ENCODE measurements around the gene ADAMTS2. TPM values are rescaled to one million over a fixed set of nuclear protein-coding genes. Genes with fewer than 3 reads are reported as not detected.

ADAMTS2 gene
- total and polyA plus RNA-seq, 2 experiments from 2014 or later, result 1.6 to 8.1 TPM

- TF ChIP-seq EZH2phosphoT487 (IDR thresholded peaks at IDR 0.05; ENCODE audit: unreplicated experiment) (no peak), STAT1 (IDR thresholded peaks at IDR 0.05; ENCODE audit: unreplicated experiment) (no peak), NANOG (IDR thresholded peaks at IDR 0.05; ENCODE audit: borderline replicate concordance) (no peak)
- H3K27me3 Mint-ChIP-seq (ENCODE audit: insufficient read depth, low read depth, poor library complexity), result peaks cover 2% of the 10 kb centered on the region
- Histone ChIP-seq H3K4me1 (ENCODE audit: insufficient read depth) (no peaks in the 10 kb centered on the region), H3K79me2 (replicated peaks; ENCODE audit: insufficient read depth) (no peaks in the 10 kb centered on the region), H3K4me2 (no peak overlapping the region), H3K27me3 (ENCODE audit: insufficient read depth) (no peaks in the 10 kb centered on the region), H3K36me3 (ENCODE audit: insufficient read depth) (no peaks in the 10 kb centered on the region), H3F3A (replicated peaks; ENCODE audit: low read depth) (no peaks in the 10 kb centered on the region), H3K9me2 (ENCODE audit: insufficient read depth) (no peaks in the 10 kb centered on the region), H2AFZ (no peak overlapping the region), H3K27ac (ENCODE audit: low read depth) (no peak overlapping the region), H4K20me1 (replicated peaks; ENCODE audit: insufficient read depth) (no peaks in the 10 kb centered on the region), H3K4me3 (no peak overlapping the region)
- no peak overlapping the region for H3K27ac Mint-ChIP-seq
- no peak for ATAC-seq
- H3K36me3 Mint-ChIP-seq (ENCODE audit: low read depth), result peaks cover 40% of the 10 kb centered on the region
- H3K4me1 Mint-ChIP-seq, result no peaks in the 10 kb centered on the region; the same call in 2 of the 3 replicates
- DNase-seq (ENCODE audit: low spot score), result no peak
- peaks cover 96% of the 10 kb centered on the region for H3K9me3 Mint-ChIP-seq
- no peak overlapping the region for H3K4me3 Mint-ChIP-seq
Observed at GRCh38 chr5:179115845-179116524, 229.3 kb downstream of the ADAMTS2 start.

GRCh38 chr5:179115307-179115706 is 230.0 kb downstream of the ADAMTS2 start:
- no peak overlapping the region for H2AFZ ChIP-seq
- ATAC-seq (no peak), DNase-seq (ENCODE audit: low spot score) (no peak)
- no peaks in the 10 kb centered on the region for H3K79me2 ChIP-seq (replicated peaks; ENCODE audit: insufficient read depth)
- no peaks in the 10 kb centered on the region for H3K4me1 ChIP-seq (ENCODE audit: insufficient read depth)
- no peak overlapping the region for H3K4me3 ChIP-seq
- Mint-ChIP-seq H3K4me1 (no peaks in the 10 kb centered on the region; the same call in 2 of the 3 replicates), H3K36me3 (ENCODE audit: low read depth) (peaks cover 44% of the 10 kb centered on the region), H3K9me3 (peaks cover 98% of the 10 kb centered on the region), H3K27ac (no peak overlapping the region), H3K27me3 (ENCODE audit: insufficient read depth, low read depth, poor library complexity) (peaks cover 3% of the 10 kb centered on the region), H3K4me3 (no peak overlapping the region)
- H4K20me1 ChIP-seq (replicated peaks; ENCODE audit: insufficient read depth), result no peaks in the 10 kb centered on the region
- H3K36me3 ChIP-seq (ENCODE audit: insufficient read depth), result no peaks in the 10 kb centered on the region
- no peaks in the 10 kb centered on the region for H3K27me3 ChIP-seq (ENCODE audit: insufficient read depth)
- no peak for TF ChIP-seq ZNF331 (CRISPR knock-in tag; IDR thresholded peaks at IDR 0.05; ENCODE audit: low read depth)
- TF ChIP-seq EZH2 (IDR thresholded peaks at IDR 0.05; ENCODE audit: low read depth, unreplicated experiment), result no peak
- TF ChIP-seq, protein P1, sequence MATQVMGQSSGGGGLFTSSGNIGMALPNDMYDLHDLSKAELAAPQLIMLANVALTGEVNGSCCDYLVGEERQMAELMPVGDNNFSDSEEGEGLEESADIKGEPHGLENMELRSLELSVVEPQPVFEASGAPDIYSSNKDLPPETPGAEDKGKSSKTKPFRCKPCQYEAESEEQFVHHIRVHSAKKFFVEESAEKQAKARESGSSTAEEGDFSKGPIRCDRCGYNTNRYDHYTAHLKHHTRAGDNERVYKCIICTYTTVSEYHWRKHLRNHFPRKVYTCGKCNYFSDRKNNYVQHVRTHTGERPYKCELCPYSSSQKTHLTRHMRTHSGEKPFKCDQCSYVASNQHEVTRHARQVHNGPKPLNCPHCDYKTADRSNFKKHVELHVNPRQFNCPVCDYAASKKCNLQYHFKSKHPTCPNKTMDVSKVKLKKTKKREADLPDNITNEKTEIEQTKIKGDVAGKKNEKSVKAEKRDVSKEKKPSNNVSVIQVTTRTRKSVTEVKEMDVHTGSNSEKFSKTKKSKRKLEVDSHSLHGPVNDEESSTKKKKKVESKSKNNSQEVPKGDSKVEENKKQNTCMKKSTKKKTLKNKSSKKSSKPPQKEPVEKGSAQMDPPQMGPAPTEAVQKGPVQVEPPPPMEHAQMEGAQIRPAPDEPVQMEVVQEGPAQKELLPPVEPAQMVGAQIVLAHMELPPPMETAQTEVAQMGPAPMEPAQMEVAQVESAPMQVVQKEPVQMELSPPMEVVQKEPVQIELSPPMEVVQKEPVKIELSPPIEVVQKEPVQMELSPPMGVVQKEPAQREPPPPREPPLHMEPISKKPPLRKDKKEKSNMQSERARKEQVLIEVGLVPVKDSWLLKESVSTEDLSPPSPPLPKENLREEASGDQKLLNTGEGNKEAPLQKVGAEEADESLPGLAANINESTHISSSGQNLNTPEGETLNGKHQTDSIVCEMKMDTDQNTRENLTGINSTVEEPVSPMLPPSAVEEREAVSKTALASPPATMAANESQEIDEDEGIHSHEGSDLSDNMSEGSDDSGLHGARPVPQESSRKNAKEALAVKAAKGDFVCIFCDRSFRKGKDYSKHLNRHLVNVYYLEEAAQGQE (IDR thresholded peaks at IDR 0.05; ENCODE audit: unreplicated experiment), result no peak
- TF ChIP-seq ZNF114 (CRISPR knock-in tag; IDR thresholded peaks at IDR 0.05), result no peak
- no peak for TF ChIP-seq NANOG (IDR thresholded peaks at IDR 0.05; ENCODE audit: borderline replicate concordance)
- no peak for TF ChIP-seq STAT1 (IDR thresholded peaks at IDR 0.05; ENCODE audit: unreplicated experiment)
- TF ChIP-seq CTCF (conservative IDR thresholded peaks at IDR 0.05; ENCODE audit: low read depth in 2 of 2), result no peak
- no peak overlapping the region for H3K27ac ChIP-seq (ENCODE audit: low read depth)
- H3K9me2 ChIP-seq (ENCODE audit: insufficient read depth), result no peaks in the 10 kb centered on the region
- no peak overlapping the region for H3K4me2 ChIP-seq
- H3F3A ChIP-seq (replicated peaks; ENCODE audit: low read depth), result no peaks in the 10 kb centered on the region

Measured in GM23338 (cell line).